ENCODE data around the gene LY6G5B. TPM values are rescaled to one million over a fixed set of nuclear protein-coding genes. Genes with fewer than 3 reads are reported as not detected.

The LY6G5B gene
- total RNA-seq, 2 experiments from 2014 or later: 27.0 to 28.0 TPM

DNA sequence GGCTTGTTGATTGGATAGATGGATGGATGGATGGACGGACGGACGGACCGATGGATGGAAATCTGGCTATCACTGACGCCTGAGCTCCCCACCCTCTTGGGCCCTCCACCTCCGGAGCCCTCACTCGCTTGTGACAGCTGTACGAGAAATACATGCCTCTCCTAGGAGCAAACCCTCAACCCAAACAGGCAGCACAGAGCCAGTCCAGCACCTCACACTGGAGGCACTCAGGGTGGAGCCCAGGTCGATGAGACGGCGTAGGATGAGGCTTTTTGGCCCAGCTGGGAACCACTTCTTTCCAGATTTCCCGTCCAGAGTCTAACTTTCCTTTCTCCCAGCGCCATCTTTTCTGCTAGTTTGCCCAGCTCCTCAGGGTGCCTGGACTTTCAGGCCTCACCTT, 13.8 kb downstream of the LY6G5B start:
- intact Hi-C loops (cut with DNase I, micrococcal nuclease): loop anchor here in 1 of 2 experiments (5.0 kb wide), 1 partner anchor 269 kb away; no protein-coding TSS in a partner anchor
- DNase-seq (no peak), ATAC-seq (ENCODE audit: poor library complexity) (no peak)
- Mint-ChIP-seq H3K27ac (peak overlapping the region; percentile 18), H3K9me3 (no peaks in the 10 kb centered on the region), H3K36me3 (ENCODE audit: low read depth) (peaks cover 28% of the 10 kb centered on the region), H3K27me3 (no peaks in the 10 kb centered on the region), H3K4me1 (ENCODE audit: low read depth) (peaks cover 19% of the 10 kb centered on the region), H3K4me3 (peak overlapping the region; percentile 30)
- Histone ChIP-seq H3K4me1 (ENCODE audit: insufficient read depth, low read length) (peaks cover 21% of the 10 kb centered on the region), H3K9me3 (ENCODE audit: control insufficient read depth in 1 of 2, insufficient read depth in 1 of 2, low read length in 2 of 2) (no peaks in the 10 kb centered on the region), H3K36me3 (ENCODE audit: insufficient read depth, low read length) (peaks cover 23% of the 10 kb centered on the region), H3K4me3 (ENCODE audit: low read length) (no peak overlapping the region), H3K27ac (ENCODE audit: low read depth in 1 of 2, low read length in 2 of 2) (no peak overlapping the region), H3K27me3 (ENCODE audit: control insufficient read depth in 1 of 2, insufficient read depth in 2 of 2, low read length in 2 of 2) (no peaks in the 10 kb centered on the region)
- CTCF ChIA-PET: no interaction called here
- TF ChIP-seq, protein P1, sequence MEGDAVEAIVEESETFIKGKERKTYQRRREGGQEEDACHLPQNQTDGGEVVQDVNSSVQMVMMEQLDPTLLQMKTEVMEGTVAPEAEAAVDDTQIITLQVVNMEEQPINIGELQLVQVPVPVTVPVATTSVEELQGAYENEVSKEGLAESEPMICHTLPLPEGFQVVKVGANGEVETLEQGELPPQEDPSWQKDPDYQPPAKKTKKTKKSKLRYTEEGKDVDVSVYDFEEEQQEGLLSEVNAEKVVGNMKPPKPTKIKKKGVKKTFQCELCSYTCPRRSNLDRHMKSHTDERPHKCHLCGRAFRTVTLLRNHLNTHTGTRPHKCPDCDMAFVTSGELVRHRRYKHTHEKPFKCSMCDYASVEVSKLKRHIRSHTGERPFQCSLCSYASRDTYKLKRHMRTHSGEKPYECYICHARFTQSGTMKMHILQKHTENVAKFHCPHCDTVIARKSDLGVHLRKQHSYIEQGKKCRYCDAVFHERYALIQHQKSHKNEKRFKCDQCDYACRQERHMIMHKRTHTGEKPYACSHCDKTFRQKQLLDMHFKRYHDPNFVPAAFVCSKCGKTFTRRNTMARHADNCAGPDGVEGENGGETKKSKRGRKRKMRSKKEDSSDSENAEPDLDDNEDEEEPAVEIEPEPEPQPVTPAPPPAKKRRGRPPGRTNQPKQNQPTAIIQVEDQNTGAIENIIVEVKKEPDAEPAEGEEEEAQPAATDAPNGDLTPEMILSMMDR (IDR thresholded peaks at IDR 0.05): no peak
- POLR2A ChIA-PET: no interaction called here

DNA sequence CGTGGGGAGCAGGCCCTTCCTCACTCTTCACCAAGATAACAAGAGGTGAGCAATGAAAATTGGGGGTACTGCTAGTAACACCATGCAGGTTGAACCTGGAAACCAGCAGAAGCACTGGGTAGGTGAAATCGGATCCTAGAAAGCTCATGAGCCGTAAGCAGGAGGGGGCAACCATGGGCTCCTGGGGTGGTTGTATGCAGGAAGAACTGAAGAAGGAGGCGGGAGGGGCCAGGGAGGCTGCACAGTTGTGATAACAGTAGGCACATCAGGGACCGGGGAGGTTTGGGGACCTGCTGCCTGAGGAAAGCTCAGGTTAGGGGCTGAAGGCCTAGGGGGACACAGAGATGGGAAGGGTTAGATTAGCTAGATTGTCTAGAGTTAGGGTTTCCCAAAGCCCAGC, 16.7 kb downstream of the LY6G5B start:
- no peaks in the 10 kb centered on the region for H3K27me3 ChIP-seq (ENCODE audit: control insufficient read depth in 1 of 2, insufficient read depth in 2 of 2, low read length in 2 of 2)
- peaks cover 52% of the 10 kb centered on the region for H3K36me3 ChIP-seq (ENCODE audit: insufficient read depth, low read length)
- no peaks in the 10 kb centered on the region for H3K9me3 ChIP-seq (ENCODE audit: control insufficient read depth in 1 of 2, insufficient read depth in 1 of 2, low read length in 2 of 2)
- H3K27ac Mint-ChIP-seq: no peak overlapping the region
- H3K9me3 Mint-ChIP-seq: no peaks in the 10 kb centered on the region
- ATAC-seq (ENCODE audit: poor library complexity) (no peak), DNase-seq (no peak)
- ChIA-PET CTCF (no interaction called here), POLR2A (no interaction called here)
- H3K27me3 Mint-ChIP-seq: no peaks in the 10 kb centered on the region
- no peak overlapping the region for H3K4me3 ChIP-seq (ENCODE audit: low read length)
- no peak overlapping the region for H3K4me3 Mint-ChIP-seq
- H3K4me1 Mint-ChIP-seq (ENCODE audit: low read depth): peaks cover 3% of the 10 kb centered on the region
- intact Hi-C loops (cut with DNase I, micrococcal nuclease): no loop called here
- TF ChIP-seq, protein P1 (IDR thresholded peaks at IDR 0.05): no peak
- H3K36me3 Mint-ChIP-seq (ENCODE audit: low read depth): peaks cover 56% of the 10 kb centered on the region
- H3K27ac ChIP-seq (ENCODE audit: low read depth in 1 of 2, low read length in 2 of 2): no peak overlapping the region
- peaks cover 5% of the 10 kb centered on the region for H3K4me1 ChIP-seq (ENCODE audit: insufficient read depth, low read length)

DNA sequence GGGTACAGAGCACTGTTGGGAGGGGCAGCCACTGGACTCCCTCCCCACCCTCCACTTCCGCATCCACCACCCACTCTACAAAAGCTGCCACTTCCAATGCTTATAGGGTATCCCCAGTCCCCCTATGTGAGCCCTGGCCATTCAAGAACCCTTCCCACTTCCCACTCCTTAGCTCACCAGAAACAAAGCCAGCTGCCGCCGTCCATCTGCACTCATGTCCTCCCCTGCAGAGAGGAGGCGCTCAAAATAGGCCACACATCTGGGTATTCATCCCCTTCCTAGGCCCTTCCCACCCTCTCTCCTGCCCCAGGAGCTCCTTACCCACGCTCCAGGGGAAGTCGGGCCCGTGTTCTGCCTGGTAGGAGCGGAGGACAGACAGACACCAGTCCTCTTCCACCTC, 17.5 kb downstream of the LY6G5B start:
- Mint-ChIP-seq H3K36me3 (ENCODE audit: low read depth) (peaks cover 61% of the 10 kb centered on the region), H3K27ac (no peak overlapping the region), H3K9me3 (no peaks in the 10 kb centered on the region), H3K4me3 (no peak overlapping the region), H3K27me3 (no peaks in the 10 kb centered on the region), H3K4me1 (ENCODE audit: low read depth) (no peaks in the 10 kb centered on the region)
- Histone ChIP-seq H3K4me1 (ENCODE audit: insufficient read depth, low read length) (no peaks in the 10 kb centered on the region), H3K4me3 (ENCODE audit: low read length) (no peak overlapping the region), H3K27me3 (ENCODE audit: control insufficient read depth in 1 of 2, insufficient read depth in 2 of 2, low read length in 2 of 2) (no peaks in the 10 kb centered on the region), H3K9me3 (ENCODE audit: control insufficient read depth in 1 of 2, insufficient read depth in 1 of 2, low read length in 2 of 2) (no peaks in the 10 kb centered on the region), H3K36me3 (ENCODE audit: insufficient read depth, low read length) (peaks cover 58% of the 10 kb centered on the region), H3K27ac (ENCODE audit: low read depth in 1 of 2, low read length in 2 of 2) (no peak overlapping the region)
- ATAC-seq (ENCODE audit: poor library complexity) (no peak), DNase-seq (no peak)
- ChIA-PET CTCF (no interaction called here), POLR2A (no interaction called here)
- intact Hi-C loops (cut with DNase I, micrococcal nuclease): no loop called here
- TF ChIP-seq, protein P1 (IDR thresholded peaks at IDR 0.05): no peak
